SKM-1 treated with dmso at 0.1 percent for 144 hours (cell line): Measurements from ENCODE around the gene ZNF835.
"Not testable (repeated sequence)": the region's sequence is repeated elsewhere in the genome, so short reads cannot be mapped to it uniquely, and the experiment has no call there.

Experiments
- DNase-seq: peaks from one replicate; lab custom pipeline; 2025; ENCODE audit not compliant: unreplicated experiment; lab: John Stamatoyannopoulos, UW

The ZNF835 gene

GRCh38 chr19:56671613-56671994 is at the start of gene ZNF835:
TSS of gene ZNF835 (minus strand) at chr19:56671757. CDS start at chr19:56665198, 6,559 bp downstream.
- DNase-seq = no peak

GRCh38 chr19:56720281-56720680 is 48.7 kb upstream of the ZNF835 start:
- DNase-seq = no peak

GRCh38 chr19:56718231-56718630 is 46.7 kb upstream of the ZNF835 start:
- DNase-seq = no peak

- no peak for DNase-seq
Observed at GRCh38 chr19:56712611-56713276, 41.2 kb upstream of the ZNF835 start.

GRCh38 chr19:56710437-56710836 is 38.9 kb upstream of the ZNF835 start:
- DNase-seq = no peak

- no peak for DNase-seq
Observed at GRCh38 chr19:56707821-56708220, 36.3 kb upstream of the ZNF835 start.

GRCh38 chr19:56705939-56706338 is 34.4 kb upstream of the ZNF835 start:
- DNase-seq = no peak

GRCh38 chr19:56701895-56702294 is 30.3 kb upstream of the ZNF835 start:
- no peak for DNase-seq

GRCh38 chr19:56699552-56699951 is 28.0 kb upstream of the ZNF835 start:
- DNase-seq = no peak

- DNase-seq = no peak
Observed at GRCh38 chr19:56692206-56692895, 20.8 kb upstream of the ZNF835 start.

GRCh38 chr19:56690670-56691069 is 19.1 kb upstream of the ZNF835 start:
- DNase-seq = no peak

GRCh38 chr19:56689198-56689597 is 17.6 kb upstream of the ZNF835 start:
- DNase-seq = no peak

- DNase-seq = no peak
Observed at GRCh38 chr19:56687031-56687430, 15.5 kb upstream of the ZNF835 start.

GRCh38 chr19:56683116-56683515 is 11.6 kb upstream of the ZNF835 start:
- no peak for DNase-seq

- DNase-seq = no peak
Observed at GRCh38 chr19:56681702-56682101, 10.1 kb upstream of the ZNF835 start.

- DNase-seq = no peak
Observed at GRCh38 chr19:56678205-56678604, 6.6 kb upstream of the ZNF835 start.

- DNase-seq = not testable (repeated sequence)
Observed at GRCh38 chr19:56672610-56673009, 1.1 kb upstream of the ZNF835 start.

GRCh38 chr19:56670961-56671612 is 470 bp downstream of the ZNF835 start:
- DNase-seq = no peak

- DNase-seq = no peak
Observed at GRCh38 chr19:56670401-56670960, 1.1 kb downstream of the ZNF835 start.

- DNase-seq = no peak
Observed at GRCh38 chr19:56668676-56669075, 2.9 kb downstream of the ZNF835 start.

- DNase-seq = no peak
Observed at GRCh38 chr19:56667311-56667870, 4.2 kb downstream of the ZNF835 start.

GRCh38 chr19:56664511-56664910 is 7.0 kb downstream of the ZNF835 start:
- no peak for DNase-seq
